Islet precursor cell (in vitro differentiated cells): ENCODE data around the gene ELFN1.

ENCODE experiments used
- DNase-seq: peaks from one replicate; pipeline ENCODE4 v3.0.0-alpha.2; 2018

The ELFN1 gene

GRCh38 chr7:1677206-1678080, 7.4 kb downstream of the ELFN1 start:
- DNase-seq, result no peak

- no peak for DNase-seq
These were observed 8.0 kb downstream of the ELFN1 start for GRCh38 chr7:1678081-1678543.

GRCh38 chr7:1678571-1679325, 8.7 kb downstream of the ELFN1 start:
- no peak for DNase-seq

GRCh38 chr7:1679326-1679965, 9.4 kb downstream of the ELFN1 start:
- no peak for DNase-seq

GRCh38 chr7:1679966-1680730, 10.1 kb downstream of the ELFN1 start:
- no peak for DNase-seq

- DNase-seq, result no peak
These were observed 11.5 kb downstream of the ELFN1 start for GRCh38 chr7:1681581-1681980.

- DNase-seq, result no peak
These were observed 15.0 kb downstream of the ELFN1 start for GRCh38 chr7:1685000-1685624.

DNA sequence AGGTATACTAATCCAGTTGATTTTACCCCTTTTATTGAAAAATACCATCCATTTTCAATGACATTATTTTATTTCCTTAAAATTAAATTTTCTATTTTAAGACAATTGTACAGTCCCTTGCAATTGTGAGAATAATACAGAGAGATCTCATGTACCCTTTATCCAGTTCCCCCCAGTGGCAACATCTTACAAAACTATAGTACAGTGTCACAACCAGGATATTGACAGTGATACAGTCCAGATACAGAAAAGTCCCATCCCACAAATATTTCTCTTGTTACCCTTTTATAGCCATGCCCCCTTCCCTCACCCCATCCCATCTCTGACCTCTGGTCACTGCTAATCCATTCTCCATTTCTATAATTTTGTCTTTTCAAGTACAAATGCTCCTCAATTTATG, 18.5 kb downstream of the ELFN1 start:
- DNase-seq, result no peak

DNA sequence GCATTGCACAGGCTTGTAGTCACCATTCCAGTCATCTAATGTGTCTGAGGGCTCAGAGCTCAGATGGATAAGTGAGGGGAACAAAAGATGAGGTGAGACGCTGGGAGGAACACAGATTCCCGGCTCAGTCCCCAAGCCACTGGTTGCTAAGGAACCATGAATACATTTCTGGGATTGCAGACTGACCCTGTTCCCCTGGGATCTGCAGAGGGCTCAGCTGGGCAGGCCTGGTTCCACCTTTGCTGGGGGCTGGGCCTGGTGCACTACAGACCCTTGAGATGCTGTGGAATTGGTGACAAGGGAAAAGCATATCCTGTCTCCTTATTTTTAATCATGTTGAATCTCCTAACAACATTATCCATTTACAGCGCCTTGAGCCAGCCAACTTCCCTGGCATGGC, 19.2 kb downstream of the ELFN1 start:
- no peak for DNase-seq

DNA sequence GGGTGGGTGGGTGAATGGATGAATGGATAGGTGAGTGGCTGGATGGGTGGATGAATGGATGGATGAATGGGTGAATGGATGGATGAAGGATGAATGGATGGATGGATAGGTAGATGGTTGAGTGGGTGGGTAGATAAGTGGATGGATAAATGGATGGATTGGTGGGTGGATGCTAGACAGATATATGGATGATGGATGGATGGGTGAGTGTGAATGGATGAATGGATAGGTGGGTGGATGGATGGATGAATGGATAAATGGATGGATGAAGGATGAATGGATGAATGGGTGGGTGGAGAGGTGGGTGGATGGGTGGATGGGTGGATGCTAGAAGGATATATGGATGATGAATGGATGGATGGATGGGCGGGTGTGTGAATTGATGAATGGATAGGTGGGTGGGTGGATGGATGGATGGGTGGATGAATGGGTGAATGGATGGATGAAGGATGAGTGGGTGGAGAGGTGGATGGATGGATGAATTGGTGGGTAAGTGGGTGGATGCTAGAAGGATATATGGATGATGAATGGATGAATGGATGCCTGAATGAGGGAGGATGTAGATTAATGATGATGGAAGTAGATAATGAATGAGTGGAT, 20.4 kb downstream of the ELFN1 start:
- no peak for DNase-seq

DNA sequence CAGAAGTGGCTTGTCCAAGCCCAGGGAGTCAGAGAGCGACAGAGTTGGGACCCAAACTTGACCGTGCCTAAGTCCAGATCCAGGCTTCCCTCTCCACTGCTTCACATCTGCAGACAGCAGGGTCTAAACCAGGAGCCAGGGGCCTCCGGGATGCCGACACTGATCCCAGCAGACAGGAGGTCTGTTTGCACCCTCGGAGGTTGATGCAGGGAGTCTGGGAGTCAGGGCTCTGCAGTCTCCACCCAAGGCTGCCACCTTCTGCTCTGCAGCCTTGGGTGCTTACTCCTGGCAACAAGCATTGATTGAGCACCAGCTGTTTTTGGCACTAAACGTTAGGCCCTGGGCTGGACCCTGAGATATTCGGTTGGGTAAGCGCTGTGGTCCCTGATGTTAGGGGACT, 21.0 kb downstream of the ELFN1 start:
- DNase-seq, result no peak

GRCh38 chr7:1691601-1692514, 21.8 kb downstream of the ELFN1 start:
- DNase-seq, result no peak

DNA sequence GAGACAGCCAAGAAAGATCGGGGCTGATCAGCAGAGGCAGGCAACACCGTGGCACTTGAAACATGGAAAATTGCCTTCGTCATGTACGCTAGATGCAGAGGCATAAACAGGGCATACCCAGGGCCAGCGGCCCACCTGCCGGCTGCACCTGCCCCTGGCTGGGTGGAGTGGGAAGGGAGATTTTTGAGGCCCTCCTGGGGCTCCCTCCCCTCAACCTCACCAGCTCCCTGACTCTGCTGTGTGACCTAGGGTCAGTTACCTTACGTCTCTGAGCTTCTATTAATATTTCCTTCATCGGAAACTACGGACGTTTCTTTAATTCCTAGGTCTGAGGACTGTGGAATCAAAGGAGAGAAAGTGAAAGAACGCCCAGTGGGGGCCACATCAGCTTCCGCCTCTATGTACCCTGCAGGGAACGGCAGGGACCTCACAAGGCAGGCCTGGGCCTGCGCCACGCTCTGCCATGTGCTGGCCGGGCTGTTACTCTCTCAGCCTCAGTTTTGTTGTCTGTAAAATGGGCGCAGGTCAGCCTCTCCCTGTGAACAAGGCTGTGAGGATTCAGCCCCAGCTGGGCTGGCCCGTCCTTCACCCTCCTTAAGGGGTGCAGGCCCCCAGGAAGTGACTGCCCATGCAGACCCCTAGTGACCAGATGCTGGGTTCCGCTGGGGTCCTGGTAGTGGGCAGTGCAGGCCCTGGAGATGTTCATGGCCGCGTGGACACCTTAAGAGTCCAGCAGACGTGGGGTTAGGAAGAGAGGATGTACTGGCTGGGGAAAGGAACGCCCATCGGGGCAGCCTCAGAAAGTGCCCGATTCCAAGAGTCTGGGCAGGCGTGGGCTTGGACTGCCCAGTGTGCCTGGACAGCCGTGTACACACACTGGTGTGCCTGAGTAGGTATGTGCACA, 22.7 kb downstream of the ELFN1 start:
- DNase-seq, result no peak

- DNase-seq, result no peak
These were observed 23.4 kb downstream of the ELFN1 start for GRCh38 chr7:1693419-1693990.

DNA sequence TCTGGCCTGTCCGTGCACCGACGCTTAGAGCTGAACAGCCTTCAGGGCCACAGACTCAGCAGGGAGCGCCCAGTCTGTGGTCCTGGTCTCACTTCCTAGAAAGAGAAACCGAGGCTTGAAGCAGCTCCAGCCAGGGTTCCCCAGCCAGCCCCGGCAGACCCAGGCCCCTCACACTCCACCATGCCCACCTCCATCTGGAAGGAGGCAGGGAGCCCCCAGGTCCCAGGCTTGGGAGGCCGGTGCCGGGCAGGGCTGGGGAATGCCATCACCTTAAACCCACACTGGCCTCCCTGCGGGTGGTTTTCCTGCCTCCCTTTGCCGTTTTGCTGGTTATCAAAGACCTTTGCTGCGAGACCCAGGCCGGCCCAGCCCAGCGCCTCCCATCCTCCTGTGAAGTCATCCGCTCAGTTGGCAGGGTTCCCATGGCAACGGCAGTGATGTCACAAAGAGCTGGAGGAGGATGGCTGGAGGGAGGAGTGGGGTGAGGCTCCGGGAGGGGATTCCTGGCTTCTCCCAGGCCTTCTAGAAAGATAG, 24.0 kb downstream of the ELFN1 start:
- peak; percentile 80 for DNase-seq

GRCh38 chr7:1694611-1695511, 24.8 kb downstream of the ELFN1 start:
- peak; percentile 49 for DNase-seq

DNA sequence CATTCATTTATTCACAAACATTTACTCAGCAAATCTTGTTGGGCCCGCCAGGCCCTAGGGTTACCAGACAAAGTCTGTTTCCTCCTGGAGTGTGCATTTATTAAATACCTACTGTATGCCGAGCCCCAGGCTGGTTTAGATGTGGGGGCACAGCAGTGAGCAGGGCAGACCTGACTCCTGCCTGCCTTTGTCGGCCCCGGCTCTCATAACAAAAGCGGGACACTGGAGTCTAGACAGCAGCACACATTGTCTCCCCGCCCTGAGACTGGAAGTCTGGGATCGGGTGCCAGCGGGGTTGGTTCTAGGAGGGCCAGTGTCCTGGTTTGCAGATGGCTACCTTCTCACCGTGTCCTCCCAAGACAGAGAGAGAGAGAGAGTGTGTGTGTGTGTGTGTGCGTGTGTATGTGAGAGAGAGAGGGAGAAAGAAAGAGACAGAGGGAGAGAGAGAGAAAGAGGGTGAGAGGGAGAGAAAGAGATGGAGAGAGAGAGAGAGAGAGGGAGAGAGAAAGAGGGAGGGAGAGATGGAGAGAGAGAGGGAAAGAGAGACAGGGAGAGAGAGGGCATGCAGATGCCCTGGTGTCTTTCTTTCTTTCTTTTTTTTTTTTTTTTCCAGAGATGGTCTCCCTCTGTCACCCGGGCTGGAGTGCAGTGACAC, 25.9 kb downstream of the ELFN1 start:
- no peak for DNase-seq
